ENCODE measurements around the gene BTBD9.
"Not testable (repeated sequence)": the region's sequence is repeated elsewhere in the genome, so short reads cannot be mapped to it uniquely, and the experiment has no call there.

The BTBD9 gene

GRCh38 chr6:38387461-38387860 is 252.3 kb downstream of the BTBD9 start:
- DNase-seq (ENCODE audit: low spot score) = no peak

DNA sequence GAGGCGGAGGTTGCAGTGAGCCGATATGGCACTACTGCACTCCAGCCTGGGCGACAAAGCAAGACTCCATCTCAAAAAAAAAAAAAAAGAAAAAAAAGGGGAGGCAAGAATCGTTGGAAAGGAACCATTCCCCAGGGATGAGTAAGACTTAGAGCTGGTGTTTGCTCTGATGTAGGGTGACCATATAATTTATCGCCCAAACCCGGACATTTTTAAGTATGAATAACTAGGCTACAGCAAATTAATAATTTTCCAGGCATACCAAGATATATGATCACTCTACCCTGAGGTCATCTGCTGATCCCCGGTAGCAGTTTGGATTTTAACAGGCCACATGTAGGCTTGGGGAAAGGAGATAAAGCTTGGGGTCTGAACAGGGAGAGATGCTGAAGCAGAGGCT is 260.9 kb downstream of the BTBD9 start:
- no peak for DNase-seq (ENCODE audit: low spot score)

GRCh38 chr6:38375937-38376336 is 263.8 kb downstream of the BTBD9 start:
- no peak for DNase-seq (ENCODE audit: low spot score)

DNA sequence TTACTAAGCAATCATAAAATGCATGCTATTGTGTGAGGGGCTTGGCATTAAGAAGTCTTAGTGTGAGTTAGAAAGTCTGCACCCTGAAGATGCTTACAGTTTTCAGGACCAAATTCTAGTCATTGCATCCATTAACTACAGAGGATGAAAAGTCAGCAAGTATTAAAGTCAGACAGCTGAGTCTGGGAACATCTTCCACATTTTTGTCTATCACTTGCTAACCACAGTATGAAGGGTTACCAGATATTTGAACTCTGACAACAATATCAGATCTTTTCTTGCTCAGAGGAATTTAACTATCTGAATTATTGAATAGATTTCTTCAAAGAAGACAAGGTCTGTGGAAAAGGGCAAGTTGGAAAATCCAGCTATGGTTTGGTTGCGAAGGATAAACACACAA is 264.4 kb downstream of the BTBD9 start:
- DNase-seq (ENCODE audit: low spot score) = no peak

DNA sequence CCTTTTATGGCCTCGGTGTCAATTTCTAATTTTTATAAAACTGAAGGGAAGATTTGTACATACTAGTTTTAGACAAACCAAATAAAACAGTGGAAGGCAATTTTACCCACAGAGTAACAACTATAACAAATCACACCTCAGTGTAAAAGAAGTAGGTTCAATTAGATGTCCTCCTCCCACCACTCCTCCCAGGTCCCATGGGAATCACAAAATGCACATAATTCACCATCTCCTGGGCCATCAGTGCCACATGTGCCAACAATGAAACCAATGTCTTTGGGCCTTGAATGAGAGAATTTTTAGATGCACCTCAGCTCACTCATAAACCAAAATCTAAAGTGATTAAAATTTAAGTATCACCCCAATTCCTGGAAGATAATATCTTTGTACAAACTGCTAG is 267.8 kb downstream of the BTBD9 start:
- DNase-seq (ENCODE audit: low spot score) = no peak

DNA sequence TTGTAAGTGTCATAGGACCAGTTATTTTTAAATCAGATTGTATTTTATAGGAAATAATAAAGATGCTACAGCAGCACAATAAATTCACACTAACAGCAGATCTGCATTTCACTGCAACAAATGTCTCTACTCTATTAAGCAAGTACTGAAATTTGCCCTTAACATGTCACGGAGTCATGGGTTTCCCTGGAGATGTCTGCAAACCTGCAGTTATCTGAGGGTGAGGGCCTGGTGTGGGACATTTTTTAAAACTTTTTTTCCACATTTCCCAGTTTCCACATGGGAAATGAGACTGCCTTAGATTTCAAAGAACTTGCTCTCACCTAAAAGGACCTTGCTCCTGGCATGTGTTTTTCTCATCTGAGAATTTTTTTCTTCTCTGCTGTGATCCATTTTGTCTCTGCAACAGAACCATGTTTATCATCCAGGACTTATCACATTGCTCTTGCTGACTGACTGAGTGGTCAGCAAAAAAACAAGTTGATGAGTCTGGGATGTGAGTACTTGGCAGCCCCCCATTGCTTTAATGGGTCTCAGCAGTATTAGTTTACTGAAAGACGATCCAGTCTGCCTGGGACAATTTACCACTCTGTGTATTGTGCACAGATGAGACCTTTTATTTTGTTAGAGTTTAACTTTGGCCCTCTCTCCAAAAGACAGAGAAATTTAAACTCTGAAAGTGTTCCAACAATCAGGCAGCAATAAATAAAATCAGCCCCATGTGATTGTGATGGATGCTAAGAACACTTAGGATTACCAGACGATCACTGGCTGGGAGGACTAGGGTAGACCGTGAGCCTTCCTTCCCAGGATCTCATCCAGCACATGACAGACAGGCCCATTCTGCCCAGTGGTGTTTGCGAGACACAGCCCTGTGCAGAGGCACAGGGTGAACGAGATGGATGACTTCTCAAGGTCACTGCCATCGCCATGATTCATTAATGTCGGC is 268.8 kb downstream of the BTBD9 start:
- DNase-seq (ENCODE audit: low spot score) = no peak

- no peak for DNase-seq (ENCODE audit: low spot score)
Measured at GRCh38 chr6:38367231-38367630, 272.5 kb downstream of the BTBD9 start.

DNA sequence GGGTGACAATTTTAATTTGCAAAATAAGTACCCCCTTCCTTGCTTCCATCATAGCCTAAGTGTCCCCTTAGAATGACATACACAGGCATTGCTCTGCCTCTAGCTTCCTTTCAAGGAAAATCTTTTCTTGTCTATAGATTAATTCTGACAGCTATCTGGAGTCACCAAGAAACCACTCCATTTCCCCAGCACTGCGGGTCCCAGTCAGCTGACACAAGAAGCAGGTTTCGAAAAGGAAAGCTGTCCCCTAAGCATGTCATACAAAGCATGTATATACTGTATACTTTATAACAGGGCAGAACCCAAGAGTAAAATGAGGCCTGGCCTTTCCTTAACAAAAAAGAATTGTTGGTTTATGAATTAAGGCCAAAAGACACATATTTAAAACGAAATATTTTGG is 273.5 kb downstream of the BTBD9 start:
- DNase-seq (ENCODE audit: low spot score) = no peak

DNA sequence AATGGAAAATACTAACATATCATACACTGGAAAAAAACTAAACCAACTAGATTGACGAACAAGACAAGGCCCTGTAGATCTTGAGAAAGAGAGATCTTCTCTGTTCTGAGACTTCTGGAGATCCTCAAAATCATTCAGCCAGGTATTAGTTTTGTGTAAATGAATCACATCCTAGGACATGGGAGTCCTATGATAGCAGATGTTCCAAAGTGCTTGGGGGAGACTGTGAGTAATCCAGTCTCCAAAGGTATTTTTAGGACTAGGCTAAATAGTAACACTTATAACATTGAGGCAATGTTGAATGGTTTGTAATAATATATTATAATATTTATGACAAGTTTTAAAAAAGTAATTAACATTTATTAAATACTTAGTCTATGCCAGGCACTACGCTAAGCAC is 275.0 kb downstream of the BTBD9 start:
- DNase-seq (ENCODE audit: low spot score) = no peak

DNA sequence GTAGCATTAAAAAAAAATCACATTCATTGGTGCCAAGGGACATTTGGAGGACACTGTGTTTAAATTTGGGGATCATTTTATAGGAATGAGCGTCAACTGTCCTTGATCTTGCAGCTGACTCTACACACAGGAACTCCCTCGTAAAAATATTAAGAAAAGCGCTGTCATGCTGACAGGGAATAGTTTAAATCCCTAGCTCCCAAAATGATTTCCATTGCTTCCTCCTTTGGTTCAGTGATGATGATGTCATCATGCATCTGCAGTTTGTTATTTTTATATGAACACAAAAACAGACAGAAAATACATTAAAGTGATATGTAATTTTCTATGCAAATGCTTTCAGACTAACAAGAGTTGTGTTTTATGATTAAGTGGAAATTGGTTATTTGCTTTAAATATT is 275.6 kb downstream of the BTBD9 start:
- no peak for DNase-seq (ENCODE audit: low spot score)

DNA sequence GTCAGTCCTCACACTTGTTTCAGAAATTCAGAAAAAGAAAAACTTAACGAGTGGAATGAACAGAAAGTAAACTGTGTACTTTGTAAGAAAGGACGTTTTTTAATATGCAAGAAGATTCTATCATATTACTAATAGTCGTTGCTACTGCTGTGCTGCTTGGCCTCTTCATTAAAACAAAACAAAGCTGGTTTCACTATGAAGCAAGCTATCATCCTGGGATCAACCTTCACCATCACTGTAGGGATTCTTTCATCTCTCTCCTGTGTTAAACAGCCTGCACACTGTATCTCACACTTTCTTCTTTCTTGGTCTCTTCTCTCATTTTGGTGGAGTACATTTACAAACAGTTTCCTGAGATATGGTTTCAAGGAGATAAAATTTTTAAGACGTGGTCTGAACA is 284.2 kb downstream of the BTBD9 start:
- DNase-seq (ENCODE audit: low spot score) = no peak

DNA sequence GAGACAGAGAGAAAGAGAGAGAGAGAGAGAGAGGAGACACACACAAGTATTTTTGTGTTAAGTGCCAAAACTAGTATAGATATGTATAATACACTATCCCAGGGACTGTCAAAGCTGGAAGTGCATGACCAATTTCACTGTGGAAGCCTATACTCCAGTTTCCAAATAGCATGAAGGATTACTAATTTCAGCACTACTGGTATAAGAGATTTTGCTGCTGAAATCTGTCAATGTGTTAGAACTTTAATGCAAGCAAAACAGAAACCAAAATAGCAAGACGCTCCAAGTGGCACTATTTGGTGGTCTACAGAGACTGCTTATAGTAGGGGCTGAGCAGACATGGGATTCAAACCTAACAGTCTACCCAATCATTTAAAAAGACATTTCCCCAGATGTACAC is 284.8 kb downstream of the BTBD9 start:
- DNase-seq (ENCODE audit: low spot score) = no peak

GRCh38 chr6:38354037-38354381 is 285.7 kb downstream of the BTBD9 start:
- no peak for DNase-seq (ENCODE audit: low spot score)

DNA sequence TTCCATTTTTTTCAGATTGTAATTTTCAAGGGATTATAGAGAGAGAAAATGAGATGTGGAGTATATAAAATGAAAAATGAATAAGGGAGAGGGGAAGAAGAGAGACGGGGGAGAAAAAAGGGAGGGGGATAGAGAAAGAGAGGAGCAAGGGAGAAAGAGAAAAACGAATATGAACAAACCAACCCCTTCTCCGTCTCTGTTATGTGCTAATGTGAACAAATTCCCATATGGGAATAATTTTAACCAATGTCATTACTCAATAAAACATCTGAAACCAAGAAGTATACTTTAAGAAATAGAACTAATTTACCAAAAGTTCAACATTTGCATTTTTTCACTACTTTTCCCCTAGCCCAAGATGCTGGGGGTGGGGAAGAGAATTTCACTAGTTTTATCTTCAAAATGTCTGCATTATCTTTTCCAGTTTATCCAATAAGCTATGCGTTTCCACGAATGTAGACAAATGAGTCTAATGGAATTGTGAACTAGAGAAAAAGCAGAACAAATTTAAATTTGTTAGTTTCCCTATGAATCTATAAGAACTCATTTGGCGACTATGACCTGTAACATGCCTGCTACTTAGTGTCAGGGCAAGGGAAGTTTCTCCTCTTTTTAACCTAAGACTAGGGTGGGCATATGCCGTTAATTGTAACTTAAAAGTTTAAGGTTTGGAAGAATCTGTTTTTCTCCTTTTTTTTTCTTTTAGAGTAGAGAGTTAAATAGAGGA is 286.3 kb downstream of the BTBD9 start:
- DNase-seq (ENCODE audit: low spot score) = no peak

GRCh38 chr6:38352636-38353035 is 287.1 kb downstream of the BTBD9 start:
- no peak for DNase-seq (ENCODE audit: low spot score)

- no peak for DNase-seq (ENCODE audit: low spot score)
Measured at GRCh38 chr6:38350942-38351341, 288.8 kb downstream of the BTBD9 start.

DNA sequence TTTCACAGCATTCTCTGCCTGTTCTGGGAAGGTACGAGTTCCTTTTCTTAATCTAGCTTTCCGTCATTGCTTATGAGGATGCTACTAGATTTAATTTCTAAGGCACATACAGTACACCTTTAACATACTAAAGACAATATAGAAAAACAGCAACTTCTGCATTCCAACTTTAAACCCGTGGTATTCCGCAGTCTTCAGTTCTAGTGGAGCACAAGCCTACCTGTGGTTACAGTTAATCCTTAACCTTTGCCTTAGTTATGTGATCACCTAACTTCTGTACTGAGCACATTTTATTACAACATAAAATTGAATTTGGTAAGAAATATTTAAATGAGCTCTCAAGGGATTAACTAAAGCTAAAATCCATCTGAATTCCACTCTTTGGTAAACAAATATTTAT is 289.5 kb downstream of the BTBD9 start:
- no peak for DNase-seq (ENCODE audit: low spot score)

DNA sequence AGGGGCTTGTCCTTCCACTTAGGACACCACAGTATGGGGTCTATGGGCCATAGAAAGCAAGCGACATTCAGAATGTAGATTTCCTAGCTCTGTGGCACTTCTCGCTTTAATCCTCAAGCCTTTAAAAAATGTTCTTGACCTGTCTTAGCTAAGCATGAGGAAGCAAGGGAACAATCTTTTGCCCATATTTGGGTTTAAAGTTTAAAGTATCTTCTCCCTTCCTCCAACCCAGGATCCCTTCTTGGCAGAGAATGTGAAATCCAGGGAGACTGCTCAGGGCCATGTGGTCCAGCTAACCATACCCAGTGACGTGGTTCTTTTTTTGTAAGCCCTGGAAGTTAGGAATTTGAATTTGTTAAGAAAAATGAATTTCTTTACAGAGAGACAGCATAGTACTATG is 289.9 kb downstream of the BTBD9 start:
- no peak for DNase-seq (ENCODE audit: low spot score)

GRCh38 chr6:38349221-38349620 is 290.5 kb downstream of the BTBD9 start:
- no peak for DNase-seq (ENCODE audit: low spot score)

DNA sequence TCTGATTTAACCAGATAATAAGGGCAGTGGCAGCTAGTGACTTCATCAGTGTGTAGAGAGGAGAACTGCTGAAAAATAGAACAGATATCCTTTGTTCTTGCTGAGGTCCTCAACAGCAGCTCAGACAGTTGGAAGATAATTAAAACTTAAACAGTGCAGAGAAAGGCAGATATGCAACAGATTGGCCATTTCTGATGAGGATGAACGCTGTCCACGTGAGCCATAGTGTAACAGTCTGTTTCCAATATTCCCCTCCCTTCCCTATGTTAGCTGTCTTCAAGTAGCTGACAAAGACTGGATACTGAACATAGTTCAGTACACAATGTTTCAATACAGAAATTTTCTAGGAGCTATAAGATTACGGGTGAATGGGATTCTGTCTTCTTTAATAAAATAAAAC is 291.4 kb downstream of the BTBD9 start:
- no peak for DNase-seq (ENCODE audit: low spot score)

GRCh38 chr6:38347829-38348228 is 291.9 kb downstream of the BTBD9 start:
- DNase-seq (ENCODE audit: low spot score) = not testable (repeated sequence)

- DNase-seq (ENCODE audit: low spot score) = no peak
Measured at GRCh38 chr6:38346291-38347079, 293.2 kb downstream of the BTBD9 start.

DNA sequence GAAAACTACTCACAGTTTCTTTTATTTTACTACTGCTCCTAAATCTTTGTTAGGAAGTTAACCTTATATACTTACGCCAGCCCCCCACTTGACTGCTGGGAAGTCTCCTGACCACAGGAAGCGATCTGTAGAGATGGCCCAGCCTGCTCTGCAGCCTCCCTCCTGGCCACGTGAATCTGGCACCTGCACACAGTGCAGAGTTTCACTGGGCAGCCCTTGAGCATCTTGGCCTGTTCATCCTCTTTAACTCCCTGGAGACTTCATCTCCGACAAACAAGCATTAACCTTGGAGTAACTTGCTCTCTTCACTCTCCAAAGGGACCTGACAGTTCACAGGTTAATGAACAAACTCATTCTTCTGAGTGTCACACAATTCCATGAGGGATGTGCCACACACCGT is 294.1 kb downstream of the BTBD9 start:
- DNase-seq (ENCODE audit: low spot score) = no peak
